Activated CD8-positive, alpha-beta T cell treated with anti-CD3 and anti-CD28 coated beads for 36 hours (primary cell): ENCODE results near the gene NRXN3. TPM values are rescaled to one million over a fixed set of nuclear protein-coding genes. Genes with fewer than 3 reads are reported as not detected.

ENCODE experiments used
- ATAC-seq: fragments of 200-7000 bp; cut with Tn5 transposase; one replicate; pipeline ENCODE4 v1.10.0; 2021; ENCODE audit warnings: mild to moderate bottlenecking, moderate library complexity
- CTCF ChIA-PET: fragments of 350-600 bp; sonication (Branson Sonifier 250); formaldehyde crosslinking; loops from one replicate; lab custom pipeline; 2021; ENCODE audit warnings: antibody characterized with exemption; lab: Charles Lee
- POLR2A ChIA-PET: fragments of 350-600 bp; sonication (Branson Sonifier 250); formaldehyde crosslinking; loops from one replicate; lab custom pipeline; 2021; ENCODE audit warnings: antibody characterized with exemption; lab: Charles Lee
- DNase-seq: peaks from one replicate; pipeline ENCODE4 v3.0.0-alpha.2; 2020
- H3K27ac Mint-ChIP-seq: one replicate; pipeline ENCODE4 v1.8.0; 2021; ENCODE audit warnings: mild to moderate bottlenecking, mixed read lengths
- H3K27me3 Mint-ChIP-seq: one replicate; pipeline ENCODE4 v1.8.0; 2021; ENCODE audit warnings: mixed read lengths
- H3K36me3 Mint-ChIP-seq: one replicate; pipeline ENCODE4 v1.8.0; 2021; ENCODE audit warnings: low read depth, mixed read lengths
- H3K4me1 Mint-ChIP-seq: one replicate; pipeline ENCODE4 v1.8.0; 2021; ENCODE audit warnings: low read depth, mixed read lengths
- H3K4me3 Mint-ChIP-seq: one replicate; pipeline ENCODE4 v1.8.0; 2021; ENCODE audit warnings: mild to moderate bottlenecking, moderate library complexity, mixed read lengths
- H3K9me3 Mint-ChIP-seq: one replicate; pipeline ENCODE4 v1.8.0; 2021; ENCODE audit warnings: mixed read lengths
- intact Hi-C: fragments of 100-400 bp; cut with micrococcal nuclease; formaldehyde crosslinking; loops from one replicate; pipeline ENCODE4 v1.10.0; 2022
- total RNA-seq, 2 experiments: library from RNA; stranded (reverse); gene quantifications; one replicate each; pipeline ENCODE4 v1.2.3, GENCODE V29; 2021
- TF ChIP-seq, protein P1 (sequence below): fragments of 200-600 bp; IDR thresholded peaks from one replicate; pipeline ENCODE4 v1.8.0; 2022; ENCODE audit warnings: antibody characterized with exemption, mild to moderate bottlenecking

NRXN3 gene
- total RNA-seq, 2 experiments from 2014 or later = not detected

DNA sequence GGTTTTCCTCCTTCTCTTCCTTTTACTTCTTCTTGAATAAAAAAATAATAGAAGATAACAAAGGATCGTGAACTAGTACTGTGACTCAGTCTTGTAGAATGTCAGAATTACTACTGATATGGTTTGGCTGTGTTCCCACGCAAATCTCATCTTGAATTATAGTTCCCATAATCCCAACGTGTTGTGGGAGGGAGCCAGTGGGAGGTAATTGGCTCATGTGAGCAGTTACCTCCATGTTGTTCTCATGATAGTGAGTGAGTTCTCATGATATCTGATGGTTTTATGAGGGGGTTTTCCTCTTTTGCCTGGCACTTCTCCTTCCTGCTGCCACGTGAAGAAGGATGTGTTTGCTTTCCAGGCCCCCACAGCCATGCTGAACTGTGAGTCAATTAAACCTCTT is 1491.6 kb downstream of the NRXN3 start:
- POLR2A ChIA-PET = no interaction called here
- no peak overlapping the region for H3K27ac Mint-ChIP-seq
- TF ChIP-seq, protein P1, sequence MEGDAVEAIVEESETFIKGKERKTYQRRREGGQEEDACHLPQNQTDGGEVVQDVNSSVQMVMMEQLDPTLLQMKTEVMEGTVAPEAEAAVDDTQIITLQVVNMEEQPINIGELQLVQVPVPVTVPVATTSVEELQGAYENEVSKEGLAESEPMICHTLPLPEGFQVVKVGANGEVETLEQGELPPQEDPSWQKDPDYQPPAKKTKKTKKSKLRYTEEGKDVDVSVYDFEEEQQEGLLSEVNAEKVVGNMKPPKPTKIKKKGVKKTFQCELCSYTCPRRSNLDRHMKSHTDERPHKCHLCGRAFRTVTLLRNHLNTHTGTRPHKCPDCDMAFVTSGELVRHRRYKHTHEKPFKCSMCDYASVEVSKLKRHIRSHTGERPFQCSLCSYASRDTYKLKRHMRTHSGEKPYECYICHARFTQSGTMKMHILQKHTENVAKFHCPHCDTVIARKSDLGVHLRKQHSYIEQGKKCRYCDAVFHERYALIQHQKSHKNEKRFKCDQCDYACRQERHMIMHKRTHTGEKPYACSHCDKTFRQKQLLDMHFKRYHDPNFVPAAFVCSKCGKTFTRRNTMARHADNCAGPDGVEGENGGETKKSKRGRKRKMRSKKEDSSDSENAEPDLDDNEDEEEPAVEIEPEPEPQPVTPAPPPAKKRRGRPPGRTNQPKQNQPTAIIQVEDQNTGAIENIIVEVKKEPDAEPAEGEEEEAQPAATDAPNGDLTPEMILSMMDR = no peak
- no peak for ATAC-seq
- H3K9me3 Mint-ChIP-seq = peaks cover 1% of the 10 kb centered on the region
- CTCF ChIA-PET = no interaction called here
- no peak for DNase-seq
- H3K4me3 Mint-ChIP-seq = no peak overlapping the region
- no peaks in the 10 kb centered on the region for H3K27me3 Mint-ChIP-seq
- no peaks in the 10 kb centered on the region for H3K4me1 Mint-ChIP-seq
- intact Hi-C loops = no loop called here
- H3K36me3 Mint-ChIP-seq = no peaks in the 10 kb centered on the region

DNA sequence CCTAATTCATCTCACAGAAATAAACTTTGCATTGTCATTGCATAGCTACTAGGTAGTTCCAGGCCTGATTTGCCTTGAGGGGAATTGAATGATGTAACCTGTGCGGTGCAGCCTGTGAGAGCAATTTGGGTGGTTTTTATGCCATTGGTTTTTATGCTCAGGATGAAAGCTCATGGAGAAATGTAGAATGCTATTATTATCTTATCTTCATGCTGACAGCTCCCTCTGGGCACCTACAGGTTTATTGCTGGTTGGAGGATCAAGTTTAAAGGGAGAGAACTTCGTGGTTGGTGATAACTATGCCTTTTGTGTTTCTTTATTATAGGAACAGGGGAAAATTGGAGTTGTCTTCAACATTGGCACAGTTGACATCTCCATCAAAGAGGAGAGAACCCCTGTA is 1493.3 kb downstream of the NRXN3 start:
- intact Hi-C loops = no loop called here
- no peak overlapping the region for H3K4me3 Mint-ChIP-seq
- POLR2A ChIA-PET = no interaction called here

GRCh38 chr14:79665556-79665955 is 1495.4 kb downstream of the NRXN3 start:
- ATAC-seq (no peak), DNase-seq (no peak)
- Mint-ChIP-seq H3K4me3 (no peak overlapping the region), H3K4me1 (no peaks in the 10 kb centered on the region), H3K36me3 (no peaks in the 10 kb centered on the region), H3K27ac (no peak overlapping the region), H3K9me3 (peaks cover 1% of the 10 kb centered on the region), H3K27me3 (no peaks in the 10 kb centered on the region)
- POLR2A ChIA-PET = no interaction called here
- intact Hi-C loops = no loop called here
- TF ChIP-seq, protein P1 = no peak
- CTCF ChIA-PET = no interaction called here

More for the DNA sequence above, 1493.3 kb downstream of the NRXN3 start:
- CTCF ChIA-PET = no interaction called here
- Mint-ChIP-seq H3K27ac (no peak overlapping the region), H3K9me3 (peaks cover 1% of the 10 kb centered on the region), H3K27me3 (no peaks in the 10 kb centered on the region), H3K36me3 (no peaks in the 10 kb centered on the region), H3K4me1 (no peaks in the 10 kb centered on the region)
- ATAC-seq = no peak
- TF ChIP-seq, protein P1 = no peak
- DNase-seq = no peak

DNA sequence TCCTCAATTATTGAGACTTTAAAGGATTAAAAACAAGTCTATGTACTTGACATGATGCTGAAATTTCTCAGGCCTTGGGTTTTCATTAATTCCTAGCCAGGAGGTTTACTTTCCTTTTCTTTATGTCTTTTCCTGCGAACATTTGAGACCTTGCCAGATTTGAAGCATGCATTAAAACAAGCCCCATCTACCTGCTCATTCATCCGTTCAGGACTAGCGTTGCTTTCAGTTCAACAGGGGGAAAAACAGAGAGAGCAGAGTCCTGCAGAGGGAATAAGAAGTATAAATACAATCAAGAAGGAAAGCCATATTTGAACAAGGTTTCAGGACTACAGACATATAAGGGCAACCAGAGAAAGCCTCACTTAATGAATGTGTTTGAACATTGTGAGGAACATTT is 1498.8 kb downstream of the NRXN3 start:
- Mint-ChIP-seq H3K4me1 (no peaks in the 10 kb centered on the region), H3K36me3 (no peaks in the 10 kb centered on the region), H3K27me3 (no peaks in the 10 kb centered on the region), H3K27ac (no peak overlapping the region), H3K4me3 (no peak overlapping the region), H3K9me3 (no peaks in the 10 kb centered on the region)
- POLR2A ChIA-PET = no interaction called here
- TF ChIP-seq, protein P1 = no peak
- CTCF ChIA-PET = no interaction called here
- no peak for DNase-seq
- intact Hi-C loops = no loop called here
- ATAC-seq = no peak

DNA sequence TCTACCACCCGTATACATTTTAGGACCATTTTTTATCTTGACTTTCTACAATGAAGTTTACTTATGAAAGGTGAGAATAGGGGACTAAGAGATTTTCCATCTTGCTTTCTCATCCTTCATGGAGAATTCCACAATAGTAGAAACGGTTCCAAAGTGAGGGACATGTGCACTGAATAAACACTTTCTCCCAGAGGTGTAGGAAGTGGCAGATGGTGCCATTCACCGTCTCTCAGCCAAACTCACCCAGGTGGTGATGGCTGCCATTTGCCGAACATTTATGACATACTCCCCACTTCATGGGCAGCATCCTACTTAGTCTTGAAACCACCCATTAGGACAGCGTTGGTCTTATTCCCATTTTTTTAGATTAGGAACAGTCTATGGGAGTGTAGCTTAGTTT is 1500.6 kb downstream of the NRXN3 start:
- DNase-seq = no peak
- no peaks in the 10 kb centered on the region for H3K4me1 Mint-ChIP-seq
- H3K27me3 Mint-ChIP-seq = no peaks in the 10 kb centered on the region
- no peak overlapping the region for H3K4me3 Mint-ChIP-seq
- no peak overlapping the region for H3K27ac Mint-ChIP-seq
- ChIA-PET POLR2A (no interaction called here), CTCF (no interaction called here)
- H3K36me3 Mint-ChIP-seq = no peaks in the 10 kb centered on the region
- TF ChIP-seq, protein P1 = no peak
- intact Hi-C loops = no loop called here
- ATAC-seq = no peak
- H3K9me3 Mint-ChIP-seq = no peaks in the 10 kb centered on the region
